Keratinocyte (primary cell): ENCODE results near the gene FMN1. TPM values are rescaled to one million over a fixed set of nuclear protein-coding genes. Genes with fewer than 3 reads are reported as not detected.

Experiments used
- DNase-seq: peaks from one replicate; pipeline ENCODE4 v3.0.0-alpha.2; 2011; ENCODE audit warnings: low read depth, missing footprints, low spot score
- FAIRE-seq: peaks from 2 replicates; lab custom pipeline; 2011; peaks lifted over from hg19 to GRCh38; lab: Jason Lieb, UNC
- H2AFZ ChIP-seq: 2 replicates; pipeline ENCODE4 v1.6.0; 2012; ENCODE audit warnings: low read length, control low read depth, inconsistent platforms; ENCODE audit not compliant: control insufficient read depth
- H3K27ac ChIP-seq: 2 replicates; pipeline ENCODE4 v1.5.1; 2011; ENCODE audit warnings: low read length; ENCODE audit not compliant: control insufficient read depth, insufficient read depth
- H3K27me3 ChIP-seq: 3 replicates; pipeline ENCODE4 v1.6.0; 2011; ENCODE audit warnings: low read length; ENCODE audit not compliant: control insufficient read depth, insufficient read depth; ENCODE audit errors: extremely low read depth
- H3K36me3 ChIP-seq, 2 experiments: 2 replicates in 1 of 2; 3 replicates in 1 of 2; pipeline ENCODE4 v1.5.1; 2011; ENCODE audit warnings: low read length in 2 of 2, mild to moderate bottlenecking in 1 of 2; ENCODE audit not compliant: control insufficient read depth in 2 of 2, insufficient read depth in 2 of 2; ENCODE audit errors: extremely low read depth in 1 of 2
- H3K4me1 ChIP-seq: 3 replicates; pipeline ENCODE4 v1.5.1; 2011; ENCODE audit warnings: low read length; ENCODE audit not compliant: control insufficient read depth, insufficient read depth; ENCODE audit errors: extremely low read depth
- H3K4me2 ChIP-seq: 3 replicates; pipeline ENCODE4 v1.6.0; 2011; ENCODE audit warnings: low read depth, low read length; ENCODE audit not compliant: control insufficient read depth, insufficient read depth; ENCODE audit errors: extremely low read depth
- H3K4me3 ChIP-seq, 3 experiments: fragments of 200-600 bp in 1 of 3; sonication (generic) in 1 of 3; 2 replicates in 2 of 3; 3 replicates in 1 of 3; pipeline ENCODE4 v1.5.1; 2011 to 2016; ENCODE audit warnings: low read length in 3 of 3, mild to moderate bottlenecking in 3 of 3, control low read depth in 2 of 3, inconsistent platforms in 1 of 3, low read depth in 1 of 3, mixed read lengths in 1 of 3, mixed run types in 1 of 3, moderate library complexity in 1 of 3; ENCODE audit not compliant: control insufficient read depth in 2 of 3, insufficient read depth in 2 of 3; ENCODE audit errors: extremely low read depth in 1 of 3
- H3K79me2 ChIP-seq: 2 replicates; pipeline ENCODE4 v1.6.0; 2012; ENCODE audit warnings: low read length; ENCODE audit not compliant: control insufficient read depth, insufficient read depth
- H3K9ac ChIP-seq: 3 replicates; pipeline ENCODE4 v1.6.0; 2011; ENCODE audit warnings: low read length; ENCODE audit not compliant: control insufficient read depth, insufficient read depth; ENCODE audit errors: extremely low read depth
- H3K9me1 ChIP-seq: 3 replicates; pipeline ENCODE4 v1.6.0; 2011; ENCODE audit warnings: low read length; ENCODE audit not compliant: control insufficient read depth, insufficient read depth; ENCODE audit errors: extremely low read depth
- H3K9me3 ChIP-seq: 2 replicates; pipeline ENCODE4 v1.5.1; 2012; ENCODE audit warnings: low read depth, low read length; ENCODE audit not compliant: control insufficient read depth
- H4K20me1 ChIP-seq: 3 replicates; pipeline ENCODE4 v1.6.0; 2011; ENCODE audit warnings: low read length; ENCODE audit not compliant: control insufficient read depth, insufficient read depth; ENCODE audit errors: extremely low read depth
- EZH2 ChIP-seq: IDR thresholded peaks from one replicate; pipeline ENCODE4 v1.6.1; 2012; ENCODE audit warnings: inconsistent platforms, mild to moderate bottlenecking, low read length, moderate library complexity
- dilution Hi-C: fragments of 300-500 bp; cut with MboI; formaldehyde crosslinking; loops from one replicate; pipeline ENCODE4 v1.7.0; 2020; ENCODE audit warnings: low sequenced_read_pairs; ENCODE audit not compliant: extremely low pct_ligation_motif_present
- polyA plus RNA-seq, 5 experiments: library from polyadenylated mRNA; depleted of rRNA in 3 of 5; stranded (reverse) in 3 of 5; stranded (forward) in 1 of 5; unstranded in 1 of 5; fragments of >200 nt; gene quantifications; 1 replicate in 1 of 5; 2 replicates in 3 of 5; 3 replicates in 1 of 5; pipeline versions ENCODE4 v1.2.1 to v1.2.3, GENCODE V29; 2011 to 2012; ENCODE audit warnings: missing spikeins in 2 of 5, low read depth in 1 of 5, low replicate concordance in 1 of 5
- TF ChIP-seq, protein P1 (sequence below), 3 experiments: IDR thresholded peaks in 1 of 3; conservative IDR thresholded peaks in 1 of 3; optimal IDR thresholded peaks in 1 of 3; 2 replicates in 2 of 3; 3 replicates in 1 of 3; pipeline versions ENCODE3 to v1.5.1; 2011; ENCODE audit warnings: low read length in 3 of 3, mild to moderate bottlenecking in 3 of 3, moderate library complexity in 2 of 3, control low read depth in 1 of 3, inconsistent platforms in 1 of 3; ENCODE audit not compliant: insufficient read depth in 2 of 3; ENCODE audit errors: extremely low read depth in 1 of 3

The FMN1 gene
- polyA plus RNA-seq, 1 donor (not counting 4 experiments of a cell fraction or from before 2014, with no cell fraction given): 0.71 TPM

DNA sequence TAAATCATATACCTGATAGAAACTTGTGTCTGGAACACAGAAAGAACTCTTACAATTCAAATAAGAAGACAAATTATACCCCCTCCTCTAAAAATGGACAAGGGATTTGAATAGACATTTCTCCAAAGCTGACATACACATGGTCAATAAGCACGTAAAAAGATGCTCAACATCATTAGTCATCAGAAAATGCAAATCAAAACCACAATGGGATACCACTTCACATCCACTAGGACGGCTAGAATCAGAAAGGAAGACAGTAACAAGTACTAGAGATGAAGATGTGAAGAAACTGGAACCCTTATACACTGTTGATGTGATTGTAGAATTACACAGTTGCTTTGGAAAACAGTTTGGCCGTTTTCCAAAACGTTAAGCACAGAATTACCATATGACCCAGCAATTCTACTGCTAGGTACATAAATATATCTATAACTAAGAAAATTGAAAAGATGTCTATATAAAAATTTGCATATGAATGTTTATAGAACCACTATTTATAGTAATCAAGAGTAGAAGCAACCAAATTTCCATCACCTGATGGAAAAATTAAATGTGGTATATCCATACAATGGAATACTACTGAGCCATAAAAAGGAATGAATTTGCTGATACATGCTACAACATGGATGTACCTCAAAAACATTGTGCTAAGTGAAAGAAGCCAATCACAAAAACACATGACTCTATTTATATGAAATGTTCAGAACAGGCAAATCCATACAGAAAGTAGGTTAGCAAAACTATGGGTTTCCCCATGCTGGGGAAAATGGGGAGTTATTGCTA is 415.9 kb downstream of the FMN1 start:
- Histone ChIP-seq H4K20me1 (no peaks in the 10 kb centered on the region), H3K4me2 (no peak overlapping the region), H3K9ac (no peak overlapping the region), H3K27me3 (no peaks in the 10 kb centered on the region), H3K9me3 (no peaks in the 10 kb centered on the region), H2AFZ (no peak overlapping the region), H3K36me3 (no peaks in the 10 kb centered on the region), H3K4me1 (no peaks in the 10 kb centered on the region), H3K27ac (no peak overlapping the region), H3K9me1 (no peaks in the 10 kb centered on the region), H3K79me2 (no peaks in the 10 kb centered on the region), H3K4me3 (no peak overlapping the region)
- dilution Hi-C loops: no loop called here
- FAIRE-seq (no peak), DNase-seq (no peak)
- TF ChIP-seq, protein P1, sequence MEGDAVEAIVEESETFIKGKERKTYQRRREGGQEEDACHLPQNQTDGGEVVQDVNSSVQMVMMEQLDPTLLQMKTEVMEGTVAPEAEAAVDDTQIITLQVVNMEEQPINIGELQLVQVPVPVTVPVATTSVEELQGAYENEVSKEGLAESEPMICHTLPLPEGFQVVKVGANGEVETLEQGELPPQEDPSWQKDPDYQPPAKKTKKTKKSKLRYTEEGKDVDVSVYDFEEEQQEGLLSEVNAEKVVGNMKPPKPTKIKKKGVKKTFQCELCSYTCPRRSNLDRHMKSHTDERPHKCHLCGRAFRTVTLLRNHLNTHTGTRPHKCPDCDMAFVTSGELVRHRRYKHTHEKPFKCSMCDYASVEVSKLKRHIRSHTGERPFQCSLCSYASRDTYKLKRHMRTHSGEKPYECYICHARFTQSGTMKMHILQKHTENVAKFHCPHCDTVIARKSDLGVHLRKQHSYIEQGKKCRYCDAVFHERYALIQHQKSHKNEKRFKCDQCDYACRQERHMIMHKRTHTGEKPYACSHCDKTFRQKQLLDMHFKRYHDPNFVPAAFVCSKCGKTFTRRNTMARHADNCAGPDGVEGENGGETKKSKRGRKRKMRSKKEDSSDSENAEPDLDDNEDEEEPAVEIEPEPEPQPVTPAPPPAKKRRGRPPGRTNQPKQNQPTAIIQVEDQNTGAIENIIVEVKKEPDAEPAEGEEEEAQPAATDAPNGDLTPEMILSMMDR (optimal IDR thresholded peaks at IDR 0.05 in 1 of 3, IDR thresholded peaks at IDR 0.05 in 1 of 3, conservative IDR thresholded peaks at IDR 0.05 in 1 of 3; ENCODE audit: extremely low read depth in 1 of 3, insufficient read depth in 2 of 3, low read length in 3 of 3): no peak
- TF ChIP-seq EZH2: no peak

DNA sequence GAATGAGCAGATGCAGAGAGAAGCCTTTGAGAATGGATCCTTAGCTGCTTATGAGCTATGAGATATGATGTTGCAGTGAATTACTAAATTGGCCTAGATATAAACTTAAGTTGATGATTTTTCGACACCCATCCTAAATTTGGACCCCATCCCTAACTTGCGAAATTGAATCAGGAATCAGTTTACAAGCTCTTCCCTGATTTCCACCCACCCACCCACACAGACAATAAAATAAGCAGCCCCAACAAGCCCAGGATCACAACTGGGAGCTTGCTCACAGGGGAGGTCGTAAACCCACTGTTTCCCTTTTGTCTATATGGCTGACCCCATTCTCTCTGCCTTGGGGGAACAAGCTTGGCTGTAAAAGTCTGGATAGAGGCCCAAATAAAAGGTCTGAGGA is 419.4 kb downstream of the FMN1 start:
- H3K9me3 ChIP-seq: no peaks in the 10 kb centered on the region
- no peak overlapping the region for H3K9ac ChIP-seq
- H3K36me3 ChIP-seq: no peaks in the 10 kb centered on the region
- no peaks in the 10 kb centered on the region for H3K4me1 ChIP-seq
- no peak overlapping the region for H3K4me2 ChIP-seq
- no peak overlapping the region for H2AFZ ChIP-seq
- no peaks in the 10 kb centered on the region for H3K27me3 ChIP-seq
- dilution Hi-C loops: no loop called here
- H4K20me1 ChIP-seq: no peaks in the 10 kb centered on the region
- no peak for FAIRE-seq
- no peak for TF ChIP-seq EZH2
- TF ChIP-seq, protein P1 (optimal IDR thresholded peaks at IDR 0.05 in 1 of 3, IDR thresholded peaks at IDR 0.05 in 1 of 3, conservative IDR thresholded peaks at IDR 0.05 in 1 of 3; ENCODE audit: extremely low read depth in 1 of 3, insufficient read depth in 2 of 3, low read length in 3 of 3): no peak
- H3K79me2 ChIP-seq: no peaks in the 10 kb centered on the region
- no peak overlapping the region for H3K27ac ChIP-seq
- no peak for DNase-seq
- H3K4me3 ChIP-seq: no peak overlapping the region
- no peaks in the 10 kb centered on the region for H3K9me1 ChIP-seq
